ENCODE results near the gene COPS6. TPM values are rescaled to one million over a fixed set of nuclear protein-coding genes. Genes with fewer than 3 reads are reported as not detected.

Gene COPS6
- total RNA-seq, 1 donor from 2014 or later, result 157 TPM

DNA sequence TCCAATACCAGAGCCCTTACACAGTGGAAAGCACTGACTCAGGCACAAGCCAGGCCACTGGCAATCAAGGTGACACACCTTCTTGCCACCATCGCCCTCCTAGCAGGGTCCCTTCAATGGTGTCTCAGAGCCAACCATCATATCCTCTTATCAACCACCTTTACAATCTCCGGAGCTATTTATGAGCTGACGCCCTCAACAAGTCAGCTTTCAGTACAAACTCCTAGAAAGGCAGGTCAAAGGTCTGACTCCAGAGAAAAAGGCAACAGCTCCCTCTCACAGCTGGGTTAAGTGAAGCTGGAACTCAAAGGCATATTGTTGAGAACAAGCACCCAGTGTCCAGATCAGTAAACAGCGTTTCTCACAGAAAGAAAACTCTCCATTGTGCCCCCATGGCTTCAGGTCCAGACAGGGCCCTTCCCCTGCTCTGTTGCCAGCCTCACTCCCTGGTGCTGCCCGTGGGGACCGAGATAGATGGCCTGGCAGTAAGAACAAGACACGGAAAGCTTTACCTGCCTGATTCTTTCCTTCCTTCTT lies 9.7 kb upstream of the COPS6 start:
- DNase-seq (ENCODE audit: low read depth, low spot score), result no peak

DNA sequence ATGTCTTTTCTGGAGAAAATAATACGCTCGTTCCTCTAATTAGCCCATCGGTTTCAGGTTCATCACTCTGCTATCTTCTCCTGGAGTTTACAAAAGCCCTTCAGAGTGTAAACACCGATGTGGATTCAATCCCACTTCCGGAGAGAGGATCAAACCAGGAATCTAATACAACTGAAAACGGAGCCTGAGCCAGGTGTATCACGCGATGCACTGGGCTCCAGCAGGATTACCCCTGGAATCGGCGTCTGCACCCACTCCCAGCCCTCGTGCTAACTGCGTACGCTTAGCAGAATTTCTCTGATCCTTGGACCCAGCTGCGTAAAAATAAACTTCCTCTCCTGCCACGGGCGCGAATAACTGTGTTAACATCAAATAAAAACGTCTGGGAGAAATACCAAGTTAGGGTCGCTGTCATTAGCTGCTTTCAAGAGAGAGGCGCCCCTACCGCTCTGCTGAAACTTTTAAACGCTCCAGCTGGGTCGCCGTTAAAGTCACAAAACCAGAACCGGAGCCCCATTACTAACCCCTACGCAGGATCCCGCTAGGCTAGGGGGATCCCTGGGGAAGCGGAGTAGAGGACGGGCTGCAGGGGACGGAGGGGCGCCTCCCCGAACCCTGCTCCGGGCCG lies 7.7 kb upstream of the COPS6 start:
- DNase-seq (ENCODE audit: low read depth, low spot score), result no peak

DNA sequence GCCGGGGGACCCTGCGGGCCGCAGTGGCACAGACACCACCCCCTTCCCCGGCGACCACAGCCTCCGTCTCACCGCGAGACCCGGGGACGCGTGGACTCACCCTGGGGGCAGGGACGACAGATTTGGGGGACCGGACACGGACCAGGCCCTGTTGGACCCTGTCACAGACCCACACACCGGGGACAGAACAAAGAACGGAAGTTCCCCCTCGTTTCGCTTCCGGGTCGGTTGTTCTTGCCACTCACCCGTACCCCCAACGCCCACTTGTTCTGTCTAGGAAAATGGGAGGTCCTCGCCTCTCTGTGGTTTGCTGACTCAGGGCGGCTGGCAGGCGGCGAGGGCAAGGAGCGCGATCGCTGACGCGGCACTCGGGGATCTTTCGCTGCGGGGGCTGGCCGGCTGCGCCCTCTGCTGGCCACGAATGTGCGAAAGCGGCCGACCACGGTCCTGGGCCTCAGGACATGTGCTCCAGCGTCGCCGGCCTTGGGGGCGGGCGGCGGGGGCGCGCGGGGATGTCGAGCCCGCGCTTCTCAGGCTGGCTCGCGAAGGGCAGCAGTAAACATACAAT lies 7.2 kb upstream of the COPS6 start, which contains the start of gene ZNF3:
Gene ZNF3 (minus strand): TSS at position 189 of the 568 bp plus-strand sequence. CDS start 4,366 bp downstream, outside the sequence.
- peak; percentile 98 for DNase-seq (ENCODE audit: low read depth, low spot score)

DNA sequence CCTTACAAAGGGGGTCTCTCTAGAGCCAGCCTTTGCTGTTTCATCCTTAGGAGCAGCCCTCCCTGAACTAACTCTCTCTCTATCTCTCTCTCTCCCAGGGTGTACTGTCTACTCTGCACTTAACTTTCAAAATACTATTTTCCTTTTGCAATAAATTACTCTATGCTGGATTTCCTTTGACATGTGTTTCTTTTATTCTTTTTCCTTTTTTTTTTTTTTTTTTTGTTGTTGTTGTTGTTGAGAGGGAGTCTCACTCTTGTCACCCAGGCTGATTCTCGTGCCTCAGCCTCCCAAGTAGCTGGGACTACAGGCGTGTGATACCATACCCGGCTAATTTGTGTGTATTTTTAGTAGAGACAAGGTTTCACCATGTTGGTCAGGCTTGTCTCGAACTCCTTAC lies 5.8 kb upstream of the COPS6 start:
- DNase-seq (ENCODE audit: low read depth, low spot score), result no peak

DNA sequence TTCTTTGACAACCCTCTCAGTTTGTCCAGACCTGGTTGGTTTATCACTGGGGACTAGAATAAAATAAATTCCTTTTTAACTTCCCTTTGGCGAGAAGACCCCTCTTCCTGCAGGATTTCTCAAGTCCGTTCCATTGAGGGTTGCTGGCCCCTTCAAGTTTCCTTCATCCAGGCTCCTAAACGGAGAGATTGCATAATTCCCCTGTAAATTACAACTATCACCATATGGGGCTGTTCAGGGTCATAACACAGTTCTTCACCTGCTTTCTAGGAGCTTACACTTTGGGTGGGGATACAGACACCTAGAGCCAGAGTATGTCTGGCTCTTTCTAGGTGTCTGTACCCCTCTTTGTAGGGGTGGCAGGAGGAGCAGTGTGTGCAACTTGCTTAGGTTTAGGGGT lies 3.3 kb upstream of the COPS6 start:
- no peak for DNase-seq (ENCODE audit: low read depth, low spot score)

DNA sequence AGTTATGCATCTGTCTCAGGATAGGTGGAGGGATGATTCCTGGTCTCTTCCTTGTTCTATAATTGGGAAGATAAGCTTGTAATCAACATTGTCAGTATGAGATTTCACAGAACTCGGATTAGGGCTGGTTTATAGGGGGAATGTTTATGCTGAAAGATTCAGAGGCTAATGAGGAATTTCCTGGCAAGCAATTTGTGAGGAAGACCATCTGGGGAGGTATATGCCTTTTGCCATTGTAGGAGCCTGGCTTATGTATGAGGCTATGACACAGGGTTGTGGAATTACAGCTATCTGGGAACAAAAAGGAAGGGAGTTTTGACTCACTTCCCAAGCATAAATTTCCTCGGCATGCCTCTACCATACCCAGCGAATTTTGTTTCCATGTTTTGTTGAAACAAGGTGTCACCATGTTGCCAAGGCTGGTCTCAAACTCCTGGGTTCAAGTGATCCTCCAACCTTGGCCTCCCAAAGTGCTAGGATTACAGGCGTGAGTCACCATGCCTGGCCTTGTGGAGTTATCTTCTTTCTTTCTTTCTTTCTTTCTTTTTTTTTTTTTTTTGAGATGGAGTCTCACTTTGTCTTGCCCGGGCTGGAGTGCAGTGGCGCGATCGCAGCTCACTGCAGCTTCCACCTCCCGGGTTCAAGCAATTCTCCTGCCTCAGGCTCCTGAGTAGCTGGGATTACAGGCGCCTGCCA lies 1.6 kb upstream of the COPS6 start:
- peak; percentile 99 for DNase-seq (ENCODE audit: low read depth, low spot score)

DNA sequence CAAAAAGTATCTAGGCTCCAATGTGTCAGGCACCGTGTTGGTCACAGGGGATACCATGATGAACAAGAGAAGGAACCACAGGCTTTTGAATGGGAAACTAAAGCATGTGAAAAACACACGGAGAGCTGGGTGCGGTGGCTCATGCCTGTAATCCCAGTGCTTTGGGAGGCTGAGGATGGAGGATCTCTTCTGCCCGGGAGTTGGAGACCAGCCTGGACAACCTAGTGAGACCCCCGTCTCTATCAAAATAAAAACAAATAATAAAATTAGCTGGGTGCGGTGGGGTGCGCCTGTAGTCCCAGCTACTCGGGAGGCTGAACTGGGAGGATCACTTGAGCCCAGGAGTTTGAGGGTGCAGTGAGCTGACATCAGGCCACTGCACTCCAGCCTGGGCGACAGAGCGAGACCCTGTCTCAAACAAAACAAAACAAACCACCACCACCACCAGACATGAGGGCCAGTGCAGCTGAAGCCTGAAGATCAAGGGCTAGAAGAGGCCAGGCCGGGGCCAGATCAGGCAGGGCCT lies 611 bp upstream of the COPS6 start:
- DNase-seq (ENCODE audit: low read depth, low spot score), result no peak

DNA sequence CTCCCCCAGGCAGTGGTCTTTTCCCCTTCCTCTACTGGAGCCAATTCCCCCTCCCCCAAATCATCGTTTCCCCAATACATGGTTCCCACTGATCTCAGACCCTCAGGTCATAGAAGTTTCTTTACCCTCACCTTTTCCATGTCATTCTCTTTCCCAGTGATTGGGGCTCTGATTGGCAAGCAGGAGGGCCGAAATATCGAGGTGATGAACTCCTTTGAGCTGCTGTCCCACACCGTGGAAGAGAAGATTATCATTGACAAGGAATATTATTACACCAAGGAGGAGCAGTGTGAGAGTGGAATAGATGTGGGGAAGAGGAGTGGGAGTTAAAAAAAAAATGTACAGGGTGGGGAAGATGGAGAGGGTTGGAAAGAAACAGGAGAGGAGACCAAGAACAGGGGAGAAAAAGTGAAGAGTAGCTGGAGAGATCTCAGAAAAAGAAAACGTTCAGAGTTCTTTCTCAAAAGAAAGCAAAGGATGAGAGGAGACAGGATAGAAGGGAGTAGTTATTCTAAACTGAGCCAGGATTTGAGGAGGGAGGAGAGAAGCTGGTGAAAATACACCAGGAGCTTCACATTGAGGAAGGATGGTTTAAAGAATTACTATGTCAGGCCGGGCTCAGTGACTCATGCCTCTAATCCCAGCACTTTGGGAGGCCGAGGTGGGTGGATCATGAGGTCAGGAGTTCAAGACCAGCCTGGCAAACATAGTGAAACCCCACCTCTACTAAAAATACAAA lies 858 bp downstream of the COPS6 start:
- no peak for DNase-seq (ENCODE audit: low read depth, low spot score)

DNA sequence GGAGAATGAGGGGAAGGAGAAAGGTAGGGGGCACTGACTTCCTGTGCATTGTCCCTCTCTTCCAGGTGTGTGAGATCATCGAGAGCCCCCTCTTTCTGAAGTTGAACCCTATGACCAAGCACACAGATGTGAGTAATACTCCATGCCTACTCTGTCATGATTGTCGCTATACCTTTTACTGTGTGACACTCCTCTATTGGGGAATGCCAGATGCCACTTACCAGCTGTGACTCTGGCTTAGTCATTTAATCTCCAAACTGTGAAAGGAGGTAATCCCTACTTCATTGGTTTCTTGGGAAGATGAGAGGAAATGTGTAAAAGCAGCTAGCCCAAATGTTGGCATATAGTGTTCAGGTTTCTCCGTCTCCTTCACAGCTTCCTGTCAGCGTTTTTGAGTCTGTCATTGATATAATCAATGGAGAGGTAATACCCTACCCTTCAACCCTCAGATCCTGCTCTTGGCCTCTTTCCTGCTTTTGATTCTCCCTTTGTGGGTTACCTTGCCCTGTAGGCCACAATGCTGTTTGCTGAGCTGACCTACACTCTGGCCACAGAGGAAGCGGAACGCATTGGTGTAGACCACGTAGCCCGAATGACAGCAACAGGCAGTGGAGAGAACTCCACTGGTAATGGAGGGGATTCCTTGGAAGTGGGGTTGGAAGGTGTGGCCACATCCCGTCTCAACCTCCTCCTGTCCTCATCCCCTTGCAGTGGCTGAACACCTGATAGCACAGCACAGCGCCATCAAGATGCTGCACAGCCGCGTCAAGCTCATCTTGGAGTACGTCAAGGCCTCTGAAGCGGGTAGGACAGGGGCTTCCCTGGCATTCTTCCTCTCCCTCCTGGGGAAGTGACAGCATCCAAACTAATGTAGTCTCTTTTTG lies 2.0 kb downstream of the COPS6 start:
- no peak for DNase-seq (ENCODE audit: low read depth, low spot score)

DNA sequence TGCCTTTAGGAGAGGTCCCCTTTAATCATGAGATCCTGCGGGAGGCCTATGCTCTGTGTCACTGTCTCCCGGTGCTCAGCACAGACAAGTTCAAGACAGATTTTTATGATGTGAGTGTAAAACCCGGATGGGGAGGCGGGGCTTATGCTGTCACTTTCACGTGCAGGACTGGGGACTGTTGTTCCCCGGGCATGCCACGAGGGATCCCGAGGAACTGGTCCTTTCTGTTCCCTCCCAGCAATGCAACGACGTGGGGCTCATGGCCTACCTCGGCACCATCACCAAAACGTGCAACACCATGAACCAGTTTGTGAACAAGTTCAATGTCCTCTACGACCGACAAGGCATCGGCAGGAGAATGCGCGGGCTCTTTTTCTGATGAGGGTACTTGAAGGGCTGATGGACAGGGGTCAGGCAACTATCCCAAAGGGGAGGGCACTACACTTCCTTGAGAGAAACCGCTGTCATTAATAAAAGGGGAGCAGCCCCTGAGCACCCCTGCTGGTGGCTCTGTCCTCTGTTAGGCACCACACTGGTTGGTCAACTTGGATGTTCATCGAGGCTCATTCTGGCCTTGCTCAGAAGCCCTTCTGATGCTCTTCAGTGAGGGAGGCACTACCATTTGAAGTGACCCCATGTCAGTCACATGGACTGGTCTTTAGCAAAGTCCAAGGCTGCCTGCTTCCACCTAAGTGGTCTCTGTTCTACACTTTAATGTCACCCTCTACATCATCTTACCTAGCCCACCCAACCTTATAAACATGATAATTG lies 2.8 kb downstream of the COPS6 start:
- no peak for DNase-seq (ENCODE audit: low read depth, low spot score)

DNA sequence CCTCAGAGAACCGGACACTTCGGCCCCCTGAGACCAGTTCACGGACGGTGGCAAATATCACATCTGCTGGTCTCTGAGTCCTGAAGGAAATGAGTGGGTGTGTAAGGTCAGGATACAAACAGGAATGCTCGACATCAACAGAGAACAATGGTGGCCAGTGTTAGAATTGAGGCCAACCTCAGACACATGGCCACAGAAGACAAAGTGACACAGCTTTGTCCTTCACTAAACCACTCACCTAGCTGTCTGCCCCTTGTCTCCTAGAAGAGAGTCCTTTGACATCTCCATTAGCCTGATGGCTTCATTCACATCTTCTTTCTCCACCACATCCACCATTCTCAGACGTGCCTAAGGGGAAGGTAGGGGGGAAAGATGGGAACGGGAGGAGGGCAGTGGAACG lies 4.3 kb downstream of the COPS6 start:
- DNase-seq (ENCODE audit: low read depth, low spot score), result no peak

DNA sequence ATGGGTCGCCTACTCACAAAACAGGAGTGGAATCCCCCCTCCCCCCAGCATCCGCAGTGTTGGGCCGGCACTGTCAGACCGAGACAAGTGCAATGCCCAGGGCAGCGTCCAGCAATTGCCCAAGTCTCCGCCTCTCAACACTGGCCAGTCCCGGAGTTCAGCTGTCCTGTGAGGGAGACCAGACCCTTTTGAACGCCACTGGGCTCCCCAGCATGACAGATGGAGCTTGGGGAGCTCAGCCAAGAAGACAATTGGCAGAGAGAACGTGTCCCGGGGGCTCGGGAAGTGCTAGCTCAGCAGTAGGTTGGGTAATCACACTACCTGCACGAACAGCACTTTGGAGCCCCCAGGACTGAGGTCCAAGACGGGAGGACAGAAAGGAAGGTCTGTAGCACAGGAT lies 4.7 kb downstream of the COPS6 start:
- DNase-seq (ENCODE audit: low read depth, low spot score), result no peak

DNA sequence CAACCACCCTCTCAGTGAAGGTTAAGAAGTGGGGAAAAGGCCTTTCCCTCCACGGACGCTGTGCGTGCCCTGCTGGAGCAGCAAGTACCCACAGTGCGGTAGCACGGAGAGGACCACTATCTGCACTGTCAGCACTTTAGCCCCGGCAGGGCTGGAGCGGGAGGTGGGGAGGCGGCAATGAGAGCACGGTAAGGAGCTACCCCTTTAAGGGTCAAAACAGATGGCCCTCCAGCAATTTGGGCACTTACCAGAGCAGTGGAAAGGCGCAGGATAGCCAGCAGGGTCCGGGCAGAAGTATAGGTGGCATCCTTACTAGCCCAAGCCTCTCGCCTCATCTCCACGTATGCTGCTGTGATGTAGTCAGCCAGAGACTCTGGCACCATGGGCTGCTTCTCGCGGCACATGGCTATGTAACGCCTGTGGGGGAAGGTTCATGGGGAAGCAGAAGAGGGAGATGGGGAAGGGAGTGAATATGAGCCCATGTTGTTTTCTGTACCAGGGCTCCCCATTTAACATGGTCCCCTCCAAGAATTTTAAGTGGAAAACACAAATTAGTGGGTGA lies 5.2 kb downstream of the COPS6 start:
- no peak for DNase-seq (ENCODE audit: low read depth, low spot score)

DNA sequence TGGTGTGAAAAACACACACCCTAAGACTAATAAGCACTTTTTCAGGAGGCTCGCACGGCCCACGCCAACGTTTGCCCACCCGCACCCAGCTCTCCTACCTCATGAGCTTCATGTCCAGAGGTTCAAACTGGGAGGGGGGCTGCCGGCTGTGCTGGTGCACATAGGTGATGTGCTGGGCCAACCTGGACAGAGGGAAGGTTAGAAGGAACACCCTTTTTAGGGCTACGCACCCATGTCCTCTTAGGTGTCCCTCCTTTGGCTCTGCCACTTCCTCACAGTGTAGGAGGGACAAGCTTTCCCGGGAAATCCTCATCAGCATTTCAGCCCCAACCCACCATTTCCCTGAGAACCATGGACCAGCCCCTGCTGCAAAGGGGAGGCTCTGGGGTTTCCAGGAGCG lies 6.5 kb downstream of the COPS6 start:
- DNase-seq (ENCODE audit: low read depth, low spot score), result no peak

DNA sequence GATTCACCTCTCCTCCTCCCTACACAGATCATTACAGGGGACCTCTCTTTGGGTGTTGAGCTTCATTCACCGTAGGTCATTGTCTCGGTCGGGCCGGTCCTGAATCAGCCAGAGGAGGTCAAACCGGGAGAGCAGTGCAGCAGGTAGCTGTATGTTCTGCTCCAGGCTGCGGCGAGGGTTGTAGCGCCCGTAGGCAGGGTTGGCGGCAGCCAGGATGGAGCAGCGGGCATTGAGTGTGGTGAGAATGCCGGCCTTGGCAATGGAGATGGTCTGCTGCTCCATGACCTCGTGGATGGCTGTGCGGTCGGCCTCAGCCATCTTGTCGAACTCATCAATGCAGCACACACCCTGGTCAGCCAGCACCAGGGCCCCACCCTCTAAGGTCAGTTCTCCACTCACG lies 6.9 kb downstream of the COPS6 start:
- no peak for DNase-seq (ENCODE audit: low read depth, low spot score)

DNA sequence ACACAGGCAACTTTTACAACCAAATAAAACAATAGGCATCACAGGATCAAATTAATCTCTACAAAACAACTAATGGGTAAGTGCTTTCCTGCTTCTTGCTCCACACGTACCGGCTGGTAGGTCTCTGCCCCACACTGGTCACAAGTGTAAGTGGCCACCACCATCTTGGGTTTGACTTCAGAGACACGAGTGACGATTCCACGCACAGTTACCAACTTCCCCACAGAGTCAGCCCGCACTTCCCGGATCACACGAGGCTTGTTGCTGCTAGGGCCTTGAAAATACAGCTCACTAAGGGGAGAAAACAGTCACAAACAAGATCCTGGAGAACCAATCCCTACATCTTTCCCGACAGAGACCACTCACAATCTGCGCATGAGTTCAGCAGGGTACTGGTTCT lies 10.1 kb downstream of the COPS6 start:
- DNase-seq (ENCODE audit: low read depth, low spot score), result no peak

DNA sequence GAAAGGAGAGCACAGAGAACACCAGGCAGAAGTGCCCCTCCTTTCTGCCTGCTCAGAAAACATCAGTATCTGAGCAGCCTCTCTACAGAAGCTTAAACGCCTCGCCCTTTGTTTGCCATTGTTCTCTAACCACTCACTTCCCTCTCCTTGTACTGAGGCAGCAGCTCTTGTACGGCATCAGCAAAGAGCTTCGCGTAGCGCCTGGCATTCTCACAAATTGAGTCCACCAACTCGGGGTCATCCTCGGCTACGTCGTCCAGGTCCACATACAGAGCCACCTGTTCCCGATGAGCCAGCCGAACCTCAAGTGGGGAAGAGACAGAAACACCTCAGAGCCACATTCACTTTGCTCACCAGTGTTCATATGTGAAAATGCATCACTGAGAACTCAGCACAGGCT lies 10.7 kb downstream of the COPS6 start:
- no peak for DNase-seq (ENCODE audit: low read depth, low spot score)

DNA sequence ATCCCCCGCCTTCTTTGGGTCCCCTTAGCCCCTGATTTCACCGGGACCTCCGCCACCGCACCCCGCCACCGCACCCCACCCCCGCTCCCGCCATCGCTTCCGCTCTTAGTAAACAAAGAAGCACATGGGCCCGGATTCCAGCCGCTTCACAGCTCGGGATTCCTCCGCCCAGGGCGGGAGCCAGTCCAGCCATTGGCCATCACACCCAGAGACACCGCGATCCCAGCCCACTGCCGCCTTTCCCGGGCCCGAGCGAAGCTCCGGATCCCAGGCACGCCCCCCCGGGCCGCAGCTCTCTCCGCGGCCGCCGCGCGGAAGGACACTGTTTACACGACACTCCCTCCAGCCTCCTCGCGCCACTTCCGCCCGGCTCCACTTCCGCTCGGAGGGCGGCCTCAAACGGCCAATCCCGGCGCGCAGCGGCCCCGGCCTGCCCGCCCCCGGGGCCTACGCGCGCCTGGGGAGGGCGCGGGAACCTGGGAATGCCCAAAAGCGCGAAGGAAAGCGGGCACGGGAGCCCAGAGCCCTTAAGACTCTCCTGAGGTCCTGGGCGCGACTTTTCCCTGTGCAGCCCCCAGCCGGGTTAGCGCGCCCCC lies 11.7 kb downstream of the COPS6 start:
- peak; percentile 95 for DNase-seq (ENCODE audit: low read depth, low spot score)
